Left lung (tissue), 10 donors: ENCODE measurements around the gene CETP. TPM values are rescaled to one million over a fixed set of nuclear protein-coding genes. Genes with fewer than 3 reads are reported as not detected.
A peak's percentile ranks its signal among the peaks of the same experiment; 100 is the strongest.

Source experiments
- ATAC-seq: fragments of 200-7000 bp; cut with Tn5 transposase; one replicate; pipeline ENCODE4 v1.9.1; 2020; ENCODE audit warnings: moderate library complexity
- DNase-seq, 4 donors: peaks; one replicate each; pipeline ENCODE4 v3.0.0-alpha.2; 2013 to 2020
- H3K27ac ChIP-seq, 2 donors: fragments of 200-600 bp; sonication (generic) in 1 of 2; one replicate each; pipeline versions ENCODE4 v1.5.0 to v1.8.0; 2020 to 2021
- H3K27me3 ChIP-seq, 2 donors: fragments of 200-600 bp; sonication (generic) in 1 of 2; one replicate each; pipeline versions ENCODE4 v1.5.0 to v1.8.0; 2020 to 2021
- H3K36me3 ChIP-seq, 2 donors: fragments of 200-600 bp; sonication (generic) in 1 of 2; one replicate each; pipeline versions ENCODE4 v1.5.0 to v1.8.0; 2020 to 2021
- H3K4me1 ChIP-seq, 2 donors: fragments of 200-600 bp; one replicate each; pipeline ENCODE4 v1.8.0; 2021
- H3K4me3 ChIP-seq, 2 donors: fragments of 200-600 bp; sonication (generic) in 1 of 2; one replicate each; pipeline versions ENCODE4 v1.5.0 to v1.8.0; 2020 to 2021; ENCODE audit warnings: mild to moderate bottlenecking in 1 of 2
- H3K9me3 ChIP-seq, 2 donors: fragments of 200-600 bp; sonication (generic) in 1 of 2; one replicate each; pipeline versions ENCODE4 v1.5.0 to v1.8.0; 2020 to 2021
- CTCF ChIP-seq, 2 donors: fragments of 200-600 bp; sonication (generic) in 1 of 2; IDR thresholded peaks; one replicate each; pipeline versions ENCODE4 v1.5.0 to v1.8.0; 2021; ENCODE audit warnings: antibody characterized with exemption in 2 of 2
- intact Hi-C, 2 donors: fragments of 100-400 bp; cut with DNase I; formaldehyde crosslinking; loops; one replicate each; pipeline versions ENCODE4 v1.11.2 to v1.14.2; 2022
- polyA plus RNA-seq, 6 donors: library from polyadenylated mRNA; unstranded; fragments of 120-200 nt; gene quantifications; one replicate each; pipeline ENCODE4 v1.2.1, GENCODE V29; 2013; ENCODE audit not compliant: insufficient read length in 6 of 6
- total RNA-seq, 2 donors: library from RNA; stranded (reverse); fragmentation: NEBNext Ultra II Directional; extraction: Animal tissue kit (Norgen Biotek cat#: 25700); gene quantifications; one replicate each; pipeline ENCODE4 v1.2.1, GENCODE V29; 2021
- donor health status: DM: no; HTN: yes; CAD: no.
- donor health status: DM: no; HTN: no; CAD: no.

The CETP gene
- total and polyA plus RNA-seq, 8 donors: 0.58 to 15.2 (median 12.8) TPM

- Histone ChIP-seq H3K27ac (no peak overlapping the region), H3K4me1 (peaks cover 13 to 82% of the 10 kb centered on the region in 2 donors), H3K36me3 (peaks cover 9 to 74% of the 10 kb centered on the region in 2 donors), H3K27me3 (no peaks in the 10 kb centered on the region), H3K9me3 (no peaks in the 10 kb centered on the region), H3K4me3 (peak overlapping the region in 1 of 2 donors; percentile 98)
- intact Hi-C loops: no loop called here
- no peak for ATAC-seq
- TF ChIP-seq CTCF (IDR thresholded peaks at IDR 0.05): no peak
- no peak for DNase-seq
These were observed 25.3 kb upstream of the CETP start for GRCh38 chr16:56936491-56936890.

- no peak for TF ChIP-seq CTCF (IDR thresholded peaks at IDR 0.05)
- H3K4me3 ChIP-seq: peak overlapping the region in 1 of 2 donors; percentile 98
- ATAC-seq (no peak), DNase-seq (no peak)
- intact Hi-C loops: no loop called here
- peaks cover 13 to 79% of the 10 kb centered on the region in 2 donors for H3K4me1 ChIP-seq
- H3K36me3 ChIP-seq: peaks cover 9 to 79% of the 10 kb centered on the region in 2 donors
- H3K9me3 ChIP-seq: no peaks in the 10 kb centered on the region
- no peak overlapping the region for H3K27ac ChIP-seq
- no peaks in the 10 kb centered on the region for H3K27me3 ChIP-seq
These were observed 24.8 kb upstream of the CETP start for GRCh38 chr16:56936950-56937349.

GRCh38 chr16:56938664-56939513, 22.9 kb upstream of the CETP start:
- Histone ChIP-seq H3K4me3 (peak overlapping the region in 1 of 2 donors; percentile 1), H3K4me1 (peaks cover 13 to 73% of the 10 kb centered on the region in 2 donors), H3K27ac (no peak overlapping the region), H3K9me3 (no peaks in the 10 kb centered on the region), H3K27me3 (no peaks in the 10 kb centered on the region), H3K36me3 (peaks cover 9 to 93% of the 10 kb centered on the region in 2 donors)
- no peak for TF ChIP-seq CTCF (IDR thresholded peaks at IDR 0.05)
- no peak for DNase-seq
- ATAC-seq: peak; percentile 41
- intact Hi-C loops: no loop called here

- H3K36me3 ChIP-seq: peaks cover 9 to 100% of the 10 kb centered on the region in 2 donors
- ATAC-seq (peak; percentile 10), DNase-seq (no peak)
- H3K27me3 ChIP-seq: no peaks in the 10 kb centered on the region
- H3K27ac ChIP-seq: no peak overlapping the region
- no peaks in the 10 kb centered on the region for H3K9me3 ChIP-seq
- no peak overlapping the region for H3K4me3 ChIP-seq
- peaks cover 13 to 64% of the 10 kb centered on the region in 2 donors for H3K4me1 ChIP-seq
- intact Hi-C loops: no loop called here
- TF ChIP-seq CTCF (IDR thresholded peaks at IDR 0.05): no peak
These were observed 21.9 kb upstream of the CETP start for GRCh38 chr16:56939801-56940200.

- no peak for DNase-seq
- no peaks in the 10 kb centered on the region for H3K27me3 ChIP-seq
- H3K36me3 ChIP-seq: peaks cover 9 to 100% of the 10 kb centered on the region in 2 donors
- H3K27ac ChIP-seq: peak overlapping the region in 1 of 2 donors; percentile 10
- ATAC-seq: no peak
- peaks cover 8 to 51% of the 10 kb centered on the region in 2 donors for H3K4me1 ChIP-seq
- TF ChIP-seq CTCF (IDR thresholded peaks at IDR 0.05): no peak
- intact Hi-C loops: no loop called here
- H3K9me3 ChIP-seq: no peaks in the 10 kb centered on the region
- H3K4me3 ChIP-seq: no peak overlapping the region
These were observed 20.7 kb upstream of the CETP start for GRCh38 chr16:56941092-56941491.
